Measurements from ENCODE around the gene TRIM38. TPM values are rescaled to one million over a fixed set of nuclear protein-coding genes. Genes with fewer than 3 reads are reported as not detected.
"Not testable (repeated sequence)": the region's sequence is repeated elsewhere in the genome, so short reads cannot be mapped to it uniquely, and the experiment has no call there.

Gene TRIM38
- total RNA-seq, 2 donors from 2014 or later, result 9.7 to 13.4 TPM

DNA sequence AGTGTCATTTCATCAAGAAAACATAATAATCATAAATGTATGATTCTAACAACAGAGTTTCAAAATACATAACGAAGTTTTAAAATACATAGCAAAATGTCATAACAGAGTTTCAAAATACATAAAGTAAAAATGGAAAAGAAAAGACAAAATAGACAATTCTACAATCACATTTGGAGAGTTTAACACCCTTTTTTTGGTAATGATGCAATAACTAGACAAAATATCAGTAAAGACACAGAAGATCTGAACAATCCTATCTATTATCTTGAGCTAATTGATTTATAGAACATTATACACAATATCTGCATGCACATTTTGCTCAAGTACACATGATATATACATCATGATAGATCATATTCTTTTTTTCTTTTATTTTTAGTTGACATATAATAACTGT lies 18.7 kb upstream of the TRIM38 start:
- intact Hi-C loops (cut with DNase I), result no loop called here
- DNase-seq, result no peak
- Histone ChIP-seq H3K27ac (no peak overlapping the region), H3K4me3 (no peak overlapping the region), H3K9ac (ENCODE audit: low read depth in 2 of 2, low read length in 2 of 2) (no peak overlapping the region), H3K9me3 (no peaks in the 10 kb centered on the region), H3K27me3 (no peaks in the 10 kb centered on the region), H3K36me3 (no peaks in the 10 kb centered on the region), H3K4me1 (no peaks in the 10 kb centered on the region)
- TF ChIP-seq, protein P1, sequence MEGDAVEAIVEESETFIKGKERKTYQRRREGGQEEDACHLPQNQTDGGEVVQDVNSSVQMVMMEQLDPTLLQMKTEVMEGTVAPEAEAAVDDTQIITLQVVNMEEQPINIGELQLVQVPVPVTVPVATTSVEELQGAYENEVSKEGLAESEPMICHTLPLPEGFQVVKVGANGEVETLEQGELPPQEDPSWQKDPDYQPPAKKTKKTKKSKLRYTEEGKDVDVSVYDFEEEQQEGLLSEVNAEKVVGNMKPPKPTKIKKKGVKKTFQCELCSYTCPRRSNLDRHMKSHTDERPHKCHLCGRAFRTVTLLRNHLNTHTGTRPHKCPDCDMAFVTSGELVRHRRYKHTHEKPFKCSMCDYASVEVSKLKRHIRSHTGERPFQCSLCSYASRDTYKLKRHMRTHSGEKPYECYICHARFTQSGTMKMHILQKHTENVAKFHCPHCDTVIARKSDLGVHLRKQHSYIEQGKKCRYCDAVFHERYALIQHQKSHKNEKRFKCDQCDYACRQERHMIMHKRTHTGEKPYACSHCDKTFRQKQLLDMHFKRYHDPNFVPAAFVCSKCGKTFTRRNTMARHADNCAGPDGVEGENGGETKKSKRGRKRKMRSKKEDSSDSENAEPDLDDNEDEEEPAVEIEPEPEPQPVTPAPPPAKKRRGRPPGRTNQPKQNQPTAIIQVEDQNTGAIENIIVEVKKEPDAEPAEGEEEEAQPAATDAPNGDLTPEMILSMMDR (IDR thresholded peaks at IDR 0.05), result no peak

DNA sequence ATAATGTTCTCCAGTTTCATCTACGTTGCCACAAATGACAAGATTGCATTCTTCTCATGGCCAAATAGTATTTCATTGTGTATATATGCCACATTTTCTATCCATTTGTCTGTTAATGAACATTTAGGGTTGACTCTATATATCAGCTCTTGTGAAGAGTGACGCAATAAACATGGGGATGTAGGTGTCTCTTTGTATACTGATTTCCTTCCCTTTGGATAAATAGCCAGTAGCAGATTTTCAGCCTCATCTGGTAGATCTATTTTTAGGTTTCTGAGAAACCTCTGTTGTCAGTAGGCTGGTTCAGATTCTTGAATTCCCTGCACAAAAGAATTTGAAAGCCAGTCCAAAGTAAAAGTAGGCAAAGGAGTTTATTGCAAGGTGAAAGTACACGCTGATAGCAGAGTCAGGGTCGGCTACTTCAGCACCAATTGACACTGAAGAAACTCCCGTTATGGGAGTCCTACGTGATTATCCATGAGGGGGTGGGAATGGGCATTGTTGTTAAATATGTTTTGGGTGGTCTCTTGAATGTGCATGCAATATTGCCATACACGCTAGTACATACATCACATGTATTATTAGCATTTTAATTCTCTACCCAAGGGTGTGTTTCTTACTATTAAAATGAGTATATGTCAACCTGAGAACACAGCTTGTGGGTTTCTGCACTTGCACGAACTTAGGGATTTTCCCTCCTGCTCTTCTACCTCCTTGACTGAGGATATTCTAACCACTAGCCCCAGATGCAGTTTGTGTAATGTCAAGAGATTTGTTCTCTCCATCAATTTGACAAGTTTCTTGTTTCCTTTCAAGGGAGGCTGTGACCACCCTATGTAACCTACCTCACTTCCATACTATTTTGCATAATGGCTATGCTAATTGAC lies 17.7 kb upstream of the TRIM38 start:
- TF ChIP-seq, protein P1 (IDR thresholded peaks at IDR 0.05), result no peak
- H3K4me1 ChIP-seq, result no peaks in the 10 kb centered on the region
- H3K36me3 ChIP-seq, result no peaks in the 10 kb centered on the region
- intact Hi-C loops (cut with DNase I), result no loop called here
- H3K9ac ChIP-seq (ENCODE audit: low read depth in 2 of 2, low read length in 2 of 2), result no peak overlapping the region
- H3K9me3 ChIP-seq, result no peaks in the 10 kb centered on the region
- no peak for DNase-seq
- H3K27me3 ChIP-seq, result no peaks in the 10 kb centered on the region
- no peak overlapping the region for H3K27ac ChIP-seq
- H3K4me3 ChIP-seq, result no peak overlapping the region

DNA sequence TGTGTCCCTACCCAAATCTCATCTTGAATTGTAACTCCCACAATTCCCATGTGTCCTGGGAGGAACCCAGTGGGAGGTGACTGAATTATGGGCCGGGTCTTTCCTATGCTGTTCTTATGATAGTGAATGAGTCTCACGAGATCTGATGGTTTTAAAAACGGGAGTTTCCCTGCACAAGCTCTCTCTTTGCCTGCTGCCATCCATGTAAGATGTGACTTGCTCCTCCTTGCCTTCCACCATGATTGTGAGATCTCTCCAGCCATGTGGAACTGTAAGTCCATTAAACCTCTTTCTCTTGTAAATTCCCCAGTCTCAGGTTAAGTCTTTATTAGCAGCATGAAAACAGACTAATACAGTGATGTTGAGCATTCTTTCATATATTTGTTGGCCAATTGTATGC lies 16.9 kb upstream of the TRIM38 start:
- H3K4me1 ChIP-seq; DNase-seq; H3K9ac ChIP-seq (ENCODE audit: low read depth in 2 of 2, low read length in 2 of 2); H3K4me3 ChIP-seq; H3K9me3 ChIP-seq; intact Hi-C loops (cut with DNase I); H3K36me3 ChIP-seq; H3K27ac ChIP-seq; H3K27me3 ChIP-seq: not testable (repeated sequence)

DNA sequence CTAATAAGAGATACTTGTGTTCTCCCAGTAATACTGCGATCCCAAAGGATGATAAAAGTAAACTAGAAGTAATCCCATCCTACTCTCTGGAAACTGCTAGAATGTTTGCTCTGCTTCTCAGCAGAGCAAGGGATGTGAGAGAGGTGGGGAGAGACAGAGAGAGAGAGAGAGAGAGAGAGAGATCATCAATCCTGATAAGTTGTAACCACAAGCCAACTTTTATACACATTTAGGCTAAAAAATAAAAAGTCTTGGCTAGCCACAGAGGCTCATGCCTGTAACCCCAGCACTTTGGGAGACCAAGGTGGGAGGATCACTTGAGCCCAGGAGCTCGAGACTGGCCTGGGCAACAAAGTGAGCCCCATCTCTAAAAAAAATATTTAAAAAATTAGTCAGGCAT lies 16.0 kb upstream of the TRIM38 start:
- intact Hi-C loops (cut with DNase I), result no loop called here
- Histone ChIP-seq H3K36me3 (no peaks in the 10 kb centered on the region), H3K27ac (no peak overlapping the region), H3K9ac (ENCODE audit: low read depth in 2 of 2, low read length in 2 of 2) (no peak overlapping the region), H3K4me1 (no peaks in the 10 kb centered on the region), H3K4me3 (no peak overlapping the region), H3K9me3 (no peaks in the 10 kb centered on the region), H3K27me3 (no peaks in the 10 kb centered on the region)
- TF ChIP-seq, protein P1 (IDR thresholded peaks at IDR 0.05), result no peak
- no peak for DNase-seq

DNA sequence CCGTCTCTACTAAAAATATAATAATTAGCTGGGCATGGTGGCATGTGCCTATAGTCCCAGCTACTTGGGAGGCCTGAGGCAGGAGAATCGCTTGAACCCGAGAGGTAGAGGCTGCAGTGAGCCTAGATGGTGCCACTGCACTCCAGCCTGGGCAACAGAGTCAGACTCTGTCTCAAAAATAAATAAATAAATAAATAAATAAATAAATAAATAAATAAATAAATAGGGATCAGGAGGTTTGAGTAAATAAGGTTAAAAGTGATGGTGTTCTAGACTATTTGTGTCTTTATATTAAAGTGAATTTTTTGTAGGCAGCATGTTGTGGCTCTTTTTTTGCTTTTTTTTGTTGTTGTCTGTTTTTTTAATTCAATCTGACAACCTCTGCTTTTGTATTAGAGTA lies 15.1 kb upstream of the TRIM38 start:
- H3K36me3 ChIP-seq; H3K4me3 ChIP-seq; intact Hi-C loops (cut with DNase I); H3K27me3 ChIP-seq; H3K9ac ChIP-seq (ENCODE audit: low read depth in 2 of 2, low read length in 2 of 2); H3K9me3 ChIP-seq; H3K27ac ChIP-seq; DNase-seq; H3K4me1 ChIP-seq: not testable (repeated sequence)

DNA sequence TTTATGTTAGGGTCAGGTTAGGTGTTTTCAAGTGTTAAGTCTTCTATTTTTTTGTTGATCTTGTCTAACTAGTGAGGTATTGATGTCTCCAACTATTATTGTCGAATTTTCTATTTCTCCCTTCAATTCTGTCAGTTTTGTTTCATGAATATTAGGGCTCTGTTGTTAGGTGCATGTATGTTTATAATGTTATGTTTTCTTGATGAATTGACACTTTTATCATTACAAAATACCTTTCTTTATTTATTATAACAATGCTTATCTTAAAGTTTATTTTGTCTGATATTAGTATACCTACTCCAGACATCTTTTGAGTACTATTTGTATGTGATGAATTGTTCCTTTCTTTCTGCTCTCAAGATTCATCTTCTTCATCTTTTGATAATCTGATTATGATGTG lies 12.9 kb upstream of the TRIM38 start:
- TF ChIP-seq, protein P1 (IDR thresholded peaks at IDR 0.05), result no peak
- Histone ChIP-seq H3K9ac (ENCODE audit: low read depth in 2 of 2, low read length in 2 of 2) (no peak overlapping the region), H3K4me3 (no peak overlapping the region), H3K27me3 (no peaks in the 10 kb centered on the region), H3K9me3 (no peaks in the 10 kb centered on the region), H3K27ac (no peak overlapping the region), H3K36me3 (no peaks in the 10 kb centered on the region), H3K4me1 (no peaks in the 10 kb centered on the region)
- intact Hi-C loops (cut with DNase I), result no loop called here
- no peak for DNase-seq

All from colonic mucosa (tissue), 4 donors.